ENCODE data around the gene ZDHHC14.

DNA sequence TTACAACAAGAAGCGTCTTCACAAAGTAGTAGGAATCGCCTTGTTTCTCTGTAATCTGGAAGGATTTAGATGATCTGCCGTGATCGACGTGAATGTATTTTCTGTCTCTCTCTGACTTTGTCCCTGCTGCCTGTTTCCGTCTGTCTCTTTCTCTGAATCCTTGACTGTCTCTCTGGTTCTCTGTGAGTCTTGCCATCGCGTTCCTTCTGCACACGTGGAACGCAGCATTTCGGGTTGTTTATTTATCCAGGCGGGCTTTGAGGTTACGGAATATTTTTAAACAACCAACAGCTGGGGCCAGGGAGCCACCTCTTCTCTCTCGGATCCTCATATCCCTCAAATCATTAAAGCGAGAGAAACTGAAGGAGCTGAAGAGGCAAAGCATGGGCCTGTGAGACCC lies 215.9 kb downstream of the ZDHHC14 start:
- TF ChIP-seq, protein P1, sequence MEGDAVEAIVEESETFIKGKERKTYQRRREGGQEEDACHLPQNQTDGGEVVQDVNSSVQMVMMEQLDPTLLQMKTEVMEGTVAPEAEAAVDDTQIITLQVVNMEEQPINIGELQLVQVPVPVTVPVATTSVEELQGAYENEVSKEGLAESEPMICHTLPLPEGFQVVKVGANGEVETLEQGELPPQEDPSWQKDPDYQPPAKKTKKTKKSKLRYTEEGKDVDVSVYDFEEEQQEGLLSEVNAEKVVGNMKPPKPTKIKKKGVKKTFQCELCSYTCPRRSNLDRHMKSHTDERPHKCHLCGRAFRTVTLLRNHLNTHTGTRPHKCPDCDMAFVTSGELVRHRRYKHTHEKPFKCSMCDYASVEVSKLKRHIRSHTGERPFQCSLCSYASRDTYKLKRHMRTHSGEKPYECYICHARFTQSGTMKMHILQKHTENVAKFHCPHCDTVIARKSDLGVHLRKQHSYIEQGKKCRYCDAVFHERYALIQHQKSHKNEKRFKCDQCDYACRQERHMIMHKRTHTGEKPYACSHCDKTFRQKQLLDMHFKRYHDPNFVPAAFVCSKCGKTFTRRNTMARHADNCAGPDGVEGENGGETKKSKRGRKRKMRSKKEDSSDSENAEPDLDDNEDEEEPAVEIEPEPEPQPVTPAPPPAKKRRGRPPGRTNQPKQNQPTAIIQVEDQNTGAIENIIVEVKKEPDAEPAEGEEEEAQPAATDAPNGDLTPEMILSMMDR (IDR thresholded peaks at IDR 0.05), result no peak
- TF ChIP-seq POLR2A (IDR thresholded peaks at IDR 0.05), result no peak
